CMK (cell line): Measurements from ENCODE around the gene LDLRAD4.
"Not testable (repeated sequence)": the region's sequence is repeated elsewhere in the genome, so short reads cannot be mapped to it uniquely, and the experiment has no call there.

Experiments
- DNase-seq: peaks from one replicate; pipeline ENCODE4 v3.0.0-alpha.2; 2010; ENCODE audit warnings: low read depth

The LDLRAD4 gene

DNA sequence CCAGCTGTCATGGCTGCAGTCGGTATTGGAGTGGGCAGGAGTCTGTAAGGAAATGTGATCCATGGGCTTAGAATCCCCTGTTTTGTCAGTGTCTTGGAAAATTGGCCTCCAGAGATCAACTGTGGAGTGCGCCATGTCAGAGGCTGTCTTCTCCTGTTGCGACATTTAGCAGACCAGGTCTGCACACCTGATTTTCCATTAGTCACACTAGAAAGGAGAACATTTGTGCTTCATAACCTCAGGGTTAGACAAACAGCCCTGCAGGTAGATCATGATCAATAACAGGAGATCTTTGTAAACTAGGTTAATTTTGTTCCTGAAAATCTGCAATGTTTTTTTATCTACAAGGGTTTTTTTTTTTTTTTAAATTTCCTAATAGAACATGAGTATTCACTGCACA is 28.0 kb downstream of the LDLRAD4 start:
- no peak for DNase-seq

DNA sequence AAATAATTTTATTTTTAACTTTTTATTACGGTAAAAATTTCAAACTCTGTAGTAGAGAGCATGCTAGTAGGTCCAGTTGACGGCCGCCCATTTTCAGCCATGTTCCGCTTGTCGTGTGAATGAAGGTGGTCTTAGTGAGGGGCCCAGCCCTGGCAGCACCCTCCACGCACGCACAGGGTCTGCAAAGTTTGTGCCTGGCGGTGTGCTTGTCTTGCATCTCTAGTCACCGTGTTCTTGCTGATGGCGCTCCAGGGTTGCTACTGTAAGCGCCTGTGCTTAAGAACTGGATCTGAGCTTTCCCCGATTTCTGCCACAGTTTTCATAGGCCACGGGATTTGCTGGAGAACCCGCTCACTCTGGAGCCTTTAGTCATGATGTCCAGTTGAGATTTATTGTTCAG is 28.9 kb downstream of the LDLRAD4 start:
- no peak for DNase-seq

DNA sequence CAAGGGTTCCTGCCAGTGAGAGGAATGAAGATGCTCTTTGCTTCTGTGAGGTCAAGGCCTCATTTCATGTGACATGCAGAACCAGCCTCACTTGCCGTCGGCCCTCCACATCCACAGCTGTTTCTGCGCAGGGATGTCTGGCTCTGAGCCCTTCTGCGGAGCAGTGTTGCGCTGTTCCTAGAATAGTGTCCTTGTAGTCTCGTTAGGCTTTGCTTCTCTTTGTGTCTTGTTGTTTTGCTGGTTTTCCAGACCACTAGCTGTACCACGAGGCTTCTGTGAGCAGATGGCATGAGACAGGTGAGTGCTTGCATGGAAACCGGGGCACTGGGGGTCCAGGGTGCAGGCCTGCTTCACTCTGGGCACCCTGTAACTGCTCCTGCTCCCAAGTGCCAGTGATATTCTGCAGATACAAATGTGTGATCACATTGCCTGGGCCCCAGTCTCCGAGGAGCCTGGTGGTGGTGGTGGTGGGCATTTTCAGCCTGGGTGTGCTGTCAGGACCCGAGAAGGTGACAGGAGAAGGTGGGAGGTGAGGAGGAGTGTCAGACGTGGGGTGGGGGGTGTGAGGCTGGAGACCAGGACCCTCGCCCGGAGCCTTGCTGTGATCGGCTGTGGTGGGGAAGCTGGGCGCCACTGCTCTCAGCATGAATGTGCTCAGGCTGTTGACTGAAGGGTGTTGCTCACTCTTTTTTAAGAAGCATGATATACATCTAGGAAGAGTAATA is 34.3 kb downstream of the LDLRAD4 start:
- no peak for DNase-seq

DNA sequence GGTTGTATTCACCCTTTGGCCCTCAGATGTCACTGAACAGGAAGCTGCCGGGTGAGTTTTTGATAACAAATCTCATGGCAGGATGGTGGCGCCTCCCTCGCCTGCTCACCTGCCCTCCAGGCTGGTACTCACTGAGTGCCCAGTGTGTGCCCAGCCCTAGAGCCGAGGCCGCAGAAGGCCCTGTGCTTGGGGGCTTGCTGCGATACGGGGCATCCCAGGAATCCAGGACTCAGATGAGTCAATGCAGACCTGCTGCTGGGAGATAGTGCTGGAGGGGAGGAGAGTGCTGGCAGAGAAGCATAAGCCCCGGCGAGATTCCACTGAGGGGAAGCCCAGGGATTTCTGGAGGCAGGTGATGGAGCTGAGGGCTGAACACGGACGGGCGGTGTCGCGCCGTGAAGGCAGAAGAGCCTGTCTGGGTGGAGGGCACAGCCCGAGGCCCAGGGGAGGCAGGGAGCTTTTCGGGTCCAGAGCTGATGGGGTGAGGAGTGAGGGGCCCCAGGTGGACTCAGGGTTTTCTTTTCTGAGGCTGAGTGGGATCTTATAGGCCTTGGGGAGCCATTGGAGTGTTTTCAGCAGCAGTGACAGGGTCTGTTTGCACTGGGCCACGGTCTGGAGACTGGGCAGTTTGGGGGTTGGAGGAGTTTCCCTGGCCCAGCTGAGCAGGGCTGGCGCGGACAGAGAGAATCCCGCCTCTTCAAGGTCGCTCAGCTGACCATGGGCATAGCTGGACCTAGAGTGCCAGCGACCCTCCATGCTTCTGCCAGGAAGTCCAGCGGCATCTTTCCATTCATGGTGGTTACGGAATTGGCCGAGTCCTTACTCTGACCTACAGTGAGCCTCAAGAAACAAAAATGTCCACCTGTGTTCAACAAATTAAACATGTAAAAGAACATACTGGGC is 35.5 kb downstream of the LDLRAD4 start:
- no peak for DNase-seq

- no peak for DNase-seq
Measured at GRCh38 chr18:13254971-13255927, 36.7 kb downstream of the LDLRAD4 start.

GRCh38 chr18:13256444-13257305 is 38.1 kb downstream of the LDLRAD4 start:
- no peak for DNase-seq

GRCh38 chr18:13257361-13257980 is 38.9 kb downstream of the LDLRAD4 start:
- no peak for DNase-seq

DNA sequence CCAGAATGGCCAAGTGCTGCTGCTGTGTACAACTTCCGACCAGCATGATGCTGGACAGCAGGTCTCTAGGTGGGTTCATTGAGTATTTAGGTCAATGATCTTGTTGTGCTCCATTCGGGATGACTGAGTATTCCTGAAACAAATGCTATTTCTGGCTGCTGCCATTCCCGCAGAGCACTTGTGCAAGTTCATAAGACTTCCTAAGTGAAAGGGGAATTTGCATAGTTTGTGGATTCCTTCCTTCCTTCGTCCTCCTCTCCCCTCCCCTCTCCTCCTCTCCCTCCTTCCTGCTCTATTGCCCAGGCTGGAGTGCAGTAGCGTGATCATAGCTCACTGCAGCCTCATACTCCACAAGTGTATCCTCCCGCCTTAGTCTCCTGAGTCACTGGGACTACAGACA is 40.4 kb downstream of the LDLRAD4 start:
- no peak for DNase-seq

- DNase-seq, result no peak
Measured at GRCh38 chr18:13259701-13260100, 41.1 kb downstream of the LDLRAD4 start.

DNA sequence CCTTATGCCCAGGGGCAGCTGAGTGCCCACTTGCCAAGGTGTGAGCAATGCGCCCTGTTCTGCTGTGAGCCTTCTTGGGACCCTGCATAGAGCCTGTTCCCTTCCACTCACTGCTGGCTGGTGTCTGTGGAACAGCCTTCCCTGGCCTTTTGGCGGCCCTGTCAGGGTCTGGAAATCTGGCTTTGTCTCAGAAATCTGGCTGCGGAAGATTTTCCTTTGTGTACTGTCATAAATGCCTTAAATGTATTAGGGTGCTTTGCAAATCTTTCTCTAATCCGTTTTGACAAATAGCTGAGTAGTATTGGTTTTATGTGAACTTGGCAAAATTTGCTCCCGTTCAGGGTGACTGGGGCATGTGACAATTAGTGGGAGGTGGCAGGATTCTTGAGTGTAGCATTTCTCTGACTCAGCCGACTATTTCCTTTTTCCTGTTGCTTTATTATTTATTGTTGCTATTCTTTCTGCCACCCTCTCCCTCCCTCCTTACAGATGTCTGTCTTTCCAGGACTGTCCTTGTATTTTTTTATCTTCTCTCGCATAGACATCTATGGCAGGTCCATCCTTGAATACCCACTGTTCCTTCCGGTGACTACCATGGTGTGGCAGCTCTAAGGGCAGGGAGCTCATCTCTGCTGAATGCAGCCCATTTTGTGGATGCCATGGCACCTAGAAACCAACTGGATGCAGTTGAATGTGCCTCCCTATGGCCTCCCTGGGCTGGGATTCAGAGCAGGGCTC is 41.8 kb downstream of the LDLRAD4 start:
- DNase-seq, result no peak

DNA sequence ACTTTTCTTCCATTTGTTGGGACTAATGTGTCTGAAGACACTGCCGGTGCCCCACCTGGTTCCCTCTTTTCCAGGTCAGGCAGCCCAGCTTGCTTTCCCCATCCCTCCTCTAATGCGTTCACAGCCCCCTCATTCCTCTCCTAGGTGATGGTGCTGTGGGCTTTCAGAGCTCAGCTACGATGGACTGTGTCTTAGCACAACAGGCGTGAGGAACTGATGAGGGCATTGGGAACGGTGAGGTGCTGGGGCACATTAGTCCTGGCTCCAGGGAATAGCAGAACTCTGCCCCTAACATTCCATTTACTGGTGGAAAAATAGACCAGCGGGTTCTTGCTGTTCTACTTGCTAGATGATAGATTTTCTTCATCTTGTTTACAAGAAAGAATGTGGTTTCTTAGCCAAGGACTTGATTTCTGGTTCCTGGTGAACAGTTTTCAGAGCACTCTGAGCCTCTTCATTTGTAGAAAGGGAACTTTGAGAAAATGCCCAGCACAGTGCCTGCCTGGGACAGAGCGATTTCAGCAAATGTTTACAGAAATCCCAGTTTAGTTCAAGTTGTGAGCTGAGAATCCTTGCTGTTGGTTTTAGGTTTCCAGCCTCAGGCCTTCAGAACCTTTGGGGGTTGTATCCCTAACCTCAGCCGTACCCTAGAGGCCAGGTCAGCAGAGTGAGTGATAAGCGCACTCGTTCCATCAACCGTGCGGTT is 42.5 kb downstream of the LDLRAD4 start:
- DNase-seq, result no peak

- DNase-seq, result no peak
Measured at GRCh38 chr18:13261661-13262357, 43.2 kb downstream of the LDLRAD4 start.

GRCh38 chr18:13262358-13262680 is 43.8 kb downstream of the LDLRAD4 start:
- DNase-seq, result not testable (repeated sequence)

DNA sequence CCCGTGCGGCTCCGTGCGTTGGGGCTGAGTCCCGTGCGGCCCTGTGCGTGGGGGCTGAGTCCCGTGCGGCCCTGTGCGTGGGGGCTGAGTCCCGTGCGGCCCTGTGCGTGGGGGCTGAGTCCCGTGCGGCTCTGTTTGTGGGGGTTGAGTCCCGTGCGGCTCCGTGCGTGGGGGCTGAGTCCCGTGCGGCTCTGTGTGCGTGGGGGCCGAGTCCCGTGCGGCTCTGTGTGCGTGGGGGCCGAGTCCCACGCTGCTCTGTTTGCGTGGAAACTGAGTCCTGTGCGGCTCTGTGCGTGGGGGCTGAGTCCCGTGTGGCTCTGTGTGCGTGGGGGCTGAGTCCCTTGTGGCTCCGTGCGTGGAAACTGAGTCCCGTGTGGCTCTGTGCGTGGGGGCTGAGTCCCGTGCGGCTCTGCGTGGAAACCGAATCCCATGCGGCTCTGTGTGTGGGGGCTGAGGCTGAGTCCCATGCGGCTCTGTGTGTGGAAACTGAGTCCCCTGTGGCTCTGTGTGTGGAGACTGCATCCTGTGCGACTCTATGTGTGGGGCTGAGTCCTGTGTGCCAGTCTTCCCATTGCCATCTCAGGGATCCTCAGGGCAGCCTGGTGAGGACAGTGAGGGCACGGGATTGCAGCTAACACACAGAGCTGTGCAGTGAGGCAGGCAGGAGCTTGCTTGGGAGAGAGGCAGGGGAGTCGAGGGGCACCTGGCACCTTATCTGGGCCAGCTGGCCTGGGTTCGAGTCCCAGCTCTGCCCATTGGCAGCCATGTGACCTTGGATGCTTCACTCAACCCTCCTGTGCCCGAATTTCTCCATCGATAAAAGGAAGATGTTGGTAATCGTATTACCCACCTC is 44.5 kb downstream of the LDLRAD4 start:
- no peak for DNase-seq

GRCh38 chr18:13264091-13265007 is 45.8 kb downstream of the LDLRAD4 start:
- no peak for DNase-seq

DNA sequence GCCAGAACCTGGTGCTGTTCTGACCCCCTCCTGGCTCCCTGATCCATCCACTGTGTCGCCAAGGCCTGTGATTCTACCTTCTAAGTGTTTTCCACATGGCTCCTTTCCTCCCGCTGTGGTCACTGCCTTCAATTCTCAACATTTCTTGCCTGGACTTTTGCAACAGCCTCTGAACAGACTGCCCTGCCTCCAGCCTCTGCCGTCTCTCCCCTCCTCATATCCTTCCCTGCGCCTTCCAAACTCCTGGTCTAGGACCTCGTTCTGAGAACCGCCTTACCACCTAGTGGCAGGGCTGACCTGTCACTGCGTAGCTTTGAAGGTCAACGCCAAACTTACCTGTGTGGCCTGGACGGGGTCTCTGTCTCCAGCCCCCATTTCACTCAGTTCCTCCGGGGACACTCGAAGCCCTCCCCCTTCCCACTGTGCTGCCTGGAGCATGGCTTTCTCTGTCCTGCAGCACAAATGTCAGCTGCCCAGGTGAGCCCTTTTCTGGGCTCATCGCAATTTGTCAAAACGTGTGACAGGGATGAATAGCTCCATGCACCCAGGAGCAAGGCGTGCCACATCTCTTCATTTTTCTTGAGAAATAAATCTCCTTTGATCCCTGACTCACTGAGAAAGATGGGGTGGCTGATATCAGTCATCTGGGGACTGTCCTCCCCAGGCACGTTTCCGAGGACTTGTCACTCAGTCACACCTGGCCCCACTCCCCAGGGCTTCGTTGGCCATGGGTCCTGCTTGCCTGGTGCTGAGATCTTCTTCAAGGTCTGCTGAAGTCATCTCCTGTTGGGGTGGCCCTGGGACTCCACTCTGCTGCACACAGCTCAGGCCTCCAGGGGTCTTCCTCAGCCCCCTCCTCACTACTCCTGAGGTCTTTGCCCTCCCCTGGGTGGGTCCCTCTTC is 46.7 kb downstream of the LDLRAD4 start:
- no peak for DNase-seq
